HepG2 (cell line): ENCODE data around the gene ADARB1. TPM values are rescaled to one million over a fixed set of nuclear protein-coding genes. Genes with fewer than 3 reads are reported as not detected.
A peak's percentile ranks its signal among the peaks of the same experiment; 100 is the strongest.

Experiments
- HOXA3 ChIP-seq: sonication (generic); formaldehyde crosslinking; IDR thresholded peaks from 2 replicates; pipeline ENCODE4 v1.5.0; 2020; ENCODE audit warnings: missing genetic modification reagents
- KDM3A ChIP-seq: IDR thresholded peaks from 2 replicates; pipeline ENCODE4 v1.6.1; 2018; ENCODE audit warnings: low read depth, missing compliant biosample characterization
- MYC ChIP-seq: sonication (generic); formaldehyde crosslinking; IDR thresholded peaks from 2 replicates; pipeline ENCODE4 v1.9.0; 2021; ENCODE audit warnings: missing genetic modification reagents, borderline replicate concordance
- POGZ ChIP-seq: sonication (generic); formaldehyde crosslinking; IDR thresholded peaks from 2 replicates; pipeline ENCODE4 v1.4.0; 2020; ENCODE audit warnings: mild to moderate bottlenecking, missing genetic modification reagents
- PRMT3 ChIP-seq: sonication (generic); formaldehyde crosslinking; IDR thresholded peaks from 2 replicates; pipeline ENCODE4 v1.8.1; 2022; ENCODE audit warnings: low read depth, mild to moderate bottlenecking, moderate library complexity, missing genetic modification reagents, borderline replicate concordance
- REPIN1 ChIP-seq: sonication (generic); formaldehyde crosslinking; IDR thresholded peaks from 2 replicates; pipeline ENCODE4 v1.8.0; 2022; ENCODE audit warnings: missing genetic modification reagents, low read depth, mild to moderate bottlenecking, borderline replicate concordance
- SMC3 ChIP-seq: IDR thresholded peaks from 2 replicates; pipeline ENCODE4 v1.6.1; 2011; ENCODE audit warnings: low read length, improper control_type of control experiment
- ZSCAN12 ChIP-seq: sonication (generic); formaldehyde crosslinking; IDR thresholded peaks from 2 replicates; pipeline ENCODE4 v1.9.0; 2021; ENCODE audit warnings: mild to moderate bottlenecking, missing genetic modification reagents
- polyA plus RNA-seq, 8 experiments: library from polyadenylated mRNA; depleted of rRNA in 3 of 8; stranded (reverse) in 7 of 8; unstranded in 1 of 8; fragments of >200 nt; fragmentation: Illumina TruSeq in 4 of 8; extraction: Trizol in 4 of 8; gene quantifications; 2 replicates each; pipeline versions ENCODE4 v1.2.1 to v1.2.3, GENCODE V29; 2011 to 2016; ENCODE audit warnings: low read depth in 4 of 8, missing spikeins in 1 of 8, mixed read lengths in 1 of 8; ENCODE audit not compliant: insufficient read depth in 1 of 8
- total RNA-seq, 5 experiments: library from RNA; depleted of rRNA; stranded (reverse); fragments of >200 nt; fragmentation: Illumina TruSeq; extraction: Trizol; gene quantifications; 2 replicates each; pipeline ENCODE4 v1.2.3, GENCODE V29; 2016; ENCODE audit warnings: low read depth in 1 of 5
- TF ChIP-seq, protein P1 (sequence below): sonication (generic); formaldehyde crosslinking; IDR thresholded peaks from 2 replicates; pipeline ENCODE4 v1.9.0; 2021; ENCODE audit warnings: mild to moderate bottlenecking, missing genetic modification reagents
- TF ChIP-seq, protein P2 (sequence below): sonication (generic); formaldehyde crosslinking; IDR thresholded peaks from 2 replicates; pipeline ENCODE4 v1.4.0; 2020; ENCODE audit warnings: missing genetic modification reagents
- TF ChIP-seq, protein P3 (sequence below): sonication (generic); formaldehyde crosslinking; IDR thresholded peaks from 2 replicates; pipeline ENCODE4 v1.4.0; 2020; ENCODE audit warnings: missing genetic modification reagents
- TF ChIP-seq, protein P4 (sequence below): sonication (generic); formaldehyde crosslinking; IDR thresholded peaks from 2 replicates; pipeline ENCODE4 v1.5.1; 2020; ENCODE audit warnings: mild to moderate bottlenecking, missing genetic modification reagents, moderate library complexity

The ADARB1 gene
- total and polyA plus RNA-seq, 2 of the 13 experiments (the other 11 are each of a cell fraction or from before 2014, with no cell fraction given) = 6.6 to 10.0 TPM

DNA sequence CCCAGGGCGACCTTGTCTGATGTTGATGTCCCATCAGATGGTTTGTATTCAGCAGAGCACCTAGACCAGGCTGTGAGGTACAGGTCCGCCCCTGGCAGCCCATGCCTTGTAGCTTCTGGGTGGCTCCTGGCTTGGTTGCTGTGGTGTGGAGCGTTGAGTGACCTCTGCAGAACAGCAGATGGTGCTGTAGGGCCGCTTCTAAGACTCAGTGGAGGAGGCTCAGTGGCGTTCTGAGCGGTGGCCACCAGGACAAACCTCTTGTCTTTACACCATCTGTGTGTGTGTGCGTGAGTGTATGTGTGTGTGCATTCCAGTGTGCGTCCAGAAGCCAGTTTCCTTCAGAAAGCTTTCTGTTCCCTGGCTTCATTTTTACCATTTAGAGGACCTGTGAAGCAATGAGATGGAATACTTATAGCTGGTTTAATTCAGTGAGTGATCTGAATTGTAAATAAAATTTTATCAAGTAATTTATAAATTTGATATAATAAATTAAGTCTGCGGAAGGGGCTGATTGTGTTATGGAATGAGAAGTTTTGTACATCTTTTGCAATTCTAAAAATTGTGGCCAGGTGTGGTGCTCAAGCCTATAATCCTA lies 66.1 kb downstream of the ADARB1 start (continued):
- TF ChIP-seq, protein P1, sequence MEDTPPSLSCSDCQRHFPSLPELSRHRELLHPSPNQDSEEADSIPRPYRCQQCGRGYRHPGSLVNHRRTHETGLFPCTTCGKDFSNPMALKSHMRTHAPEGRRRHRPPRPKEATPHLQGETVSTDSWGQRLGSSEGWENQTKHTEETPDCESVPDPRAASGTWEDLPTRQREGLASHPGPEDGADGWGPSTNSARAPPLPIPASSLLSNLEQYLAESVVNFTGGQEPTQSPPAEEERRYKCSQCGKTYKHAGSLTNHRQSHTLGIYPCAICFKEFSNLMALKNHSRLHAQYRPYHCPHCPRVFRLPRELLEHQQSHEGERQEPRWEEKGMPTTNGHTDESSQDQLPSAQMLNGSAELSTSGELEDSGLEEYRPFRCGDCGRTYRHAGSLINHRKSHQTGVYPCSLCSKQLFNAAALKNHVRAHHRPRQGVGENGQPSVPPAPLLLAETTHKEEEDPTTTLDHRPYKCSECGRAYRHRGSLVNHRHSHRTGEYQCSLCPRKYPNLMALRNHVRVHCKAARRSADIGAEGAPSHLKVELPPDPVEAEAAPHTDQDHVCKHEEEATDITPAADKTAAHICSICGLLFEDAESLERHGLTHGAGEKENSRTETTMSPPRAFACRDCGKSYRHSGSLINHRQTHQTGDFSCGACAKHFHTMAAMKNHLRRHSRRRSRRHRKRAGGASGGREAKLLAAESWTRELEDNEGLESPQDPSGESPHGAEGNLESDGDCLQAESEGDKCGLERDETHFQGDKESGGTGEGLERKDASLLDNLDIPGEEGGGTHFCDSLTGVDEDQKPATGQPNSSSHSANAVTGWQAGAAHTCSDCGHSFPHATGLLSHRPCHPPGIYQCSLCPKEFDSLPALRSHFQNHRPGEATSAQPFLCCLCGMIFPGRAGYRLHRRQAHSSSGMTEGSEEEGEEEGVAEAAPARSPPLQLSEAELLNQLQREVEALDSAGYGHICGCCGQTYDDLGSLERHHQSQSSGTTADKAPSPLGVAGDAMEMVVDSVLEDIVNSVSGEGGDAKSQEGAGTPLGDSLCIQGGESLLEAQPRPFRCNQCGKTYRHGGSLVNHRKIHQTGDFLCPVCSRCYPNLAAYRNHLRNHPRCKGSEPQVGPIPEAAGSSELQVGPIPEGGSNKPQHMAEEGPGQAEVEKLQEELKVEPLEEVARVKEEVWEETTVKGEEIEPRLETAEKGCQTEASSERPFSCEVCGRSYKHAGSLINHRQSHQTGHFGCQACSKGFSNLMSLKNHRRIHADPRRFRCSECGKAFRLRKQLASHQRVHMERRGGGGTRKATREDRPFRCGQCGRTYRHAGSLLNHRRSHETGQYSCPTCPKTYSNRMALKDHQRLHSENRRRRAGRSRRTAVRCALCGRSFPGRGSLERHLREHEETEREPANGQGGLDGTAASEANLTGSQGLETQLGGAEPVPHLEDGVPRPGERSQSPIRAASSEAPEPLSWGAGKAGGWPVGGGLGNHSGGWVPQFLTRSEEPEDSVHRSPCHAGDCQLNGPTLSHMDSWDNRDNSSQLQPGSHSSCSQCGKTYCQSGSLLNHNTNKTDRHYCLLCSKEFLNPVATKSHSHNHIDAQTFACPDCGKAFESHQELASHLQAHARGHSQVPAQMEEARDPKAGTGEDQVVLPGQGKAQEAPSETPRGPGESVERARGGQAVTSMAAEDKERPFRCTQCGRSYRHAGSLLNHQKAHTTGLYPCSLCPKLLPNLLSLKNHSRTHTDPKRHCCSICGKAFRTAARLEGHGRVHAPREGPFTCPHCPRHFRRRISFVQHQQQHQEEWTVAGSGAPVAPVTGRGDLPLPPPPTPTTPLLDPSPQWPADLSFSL (CRISPR knock-in tag) = peak; percentile 90
- TF ChIP-seq, protein P2, sequence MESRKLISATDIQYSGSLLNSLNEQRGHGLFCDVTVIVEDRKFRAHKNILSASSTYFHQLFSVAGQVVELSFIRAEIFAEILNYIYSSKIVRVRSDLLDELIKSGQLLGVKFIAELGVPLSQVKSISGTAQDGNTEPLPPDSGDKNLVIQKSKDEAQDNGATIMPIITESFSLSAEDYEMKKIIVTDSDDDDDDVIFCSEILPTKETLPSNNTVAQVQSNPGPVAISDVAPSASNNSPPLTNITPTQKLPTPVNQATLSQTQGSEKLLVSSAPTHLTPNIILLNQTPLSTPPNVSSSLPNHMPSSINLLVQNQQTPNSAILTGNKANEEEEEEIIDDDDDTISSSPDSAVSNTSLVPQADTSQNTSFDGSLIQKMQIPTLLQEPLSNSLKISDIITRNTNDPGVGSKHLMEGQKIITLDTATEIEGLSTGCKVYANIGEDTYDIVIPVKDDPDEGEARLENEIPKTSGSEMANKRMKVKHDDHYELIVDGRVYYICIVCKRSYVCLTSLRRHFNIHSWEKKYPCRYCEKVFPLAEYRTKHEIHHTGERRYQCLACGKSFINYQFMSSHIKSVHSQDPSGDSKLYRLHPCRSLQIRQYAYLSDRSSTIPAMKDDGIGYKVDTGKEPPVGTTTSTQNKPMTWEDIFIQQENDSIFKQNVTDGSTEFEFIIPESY (CRISPR knock-in tag) = 0 out of 2 replicates have a peak, but pooled peaks have one; percentile 11
- peak; percentile 78 for TF ChIP-seq SMC3
- TF ChIP-seq PRMT3 (CRISPR knock-in tag) = no peak
- peak; percentile 17; the same call in 1 of the 2 replicates for TF ChIP-seq MYC (CRISPR knock-in tag)
- TF ChIP-seq POGZ = no peak
- TF ChIP-seq KDM3A (CRISPR knock-in tag) = 0 out of 2 replicates have a peak, but pooled peaks have one; percentile 33
- TF ChIP-seq, protein P3, sequence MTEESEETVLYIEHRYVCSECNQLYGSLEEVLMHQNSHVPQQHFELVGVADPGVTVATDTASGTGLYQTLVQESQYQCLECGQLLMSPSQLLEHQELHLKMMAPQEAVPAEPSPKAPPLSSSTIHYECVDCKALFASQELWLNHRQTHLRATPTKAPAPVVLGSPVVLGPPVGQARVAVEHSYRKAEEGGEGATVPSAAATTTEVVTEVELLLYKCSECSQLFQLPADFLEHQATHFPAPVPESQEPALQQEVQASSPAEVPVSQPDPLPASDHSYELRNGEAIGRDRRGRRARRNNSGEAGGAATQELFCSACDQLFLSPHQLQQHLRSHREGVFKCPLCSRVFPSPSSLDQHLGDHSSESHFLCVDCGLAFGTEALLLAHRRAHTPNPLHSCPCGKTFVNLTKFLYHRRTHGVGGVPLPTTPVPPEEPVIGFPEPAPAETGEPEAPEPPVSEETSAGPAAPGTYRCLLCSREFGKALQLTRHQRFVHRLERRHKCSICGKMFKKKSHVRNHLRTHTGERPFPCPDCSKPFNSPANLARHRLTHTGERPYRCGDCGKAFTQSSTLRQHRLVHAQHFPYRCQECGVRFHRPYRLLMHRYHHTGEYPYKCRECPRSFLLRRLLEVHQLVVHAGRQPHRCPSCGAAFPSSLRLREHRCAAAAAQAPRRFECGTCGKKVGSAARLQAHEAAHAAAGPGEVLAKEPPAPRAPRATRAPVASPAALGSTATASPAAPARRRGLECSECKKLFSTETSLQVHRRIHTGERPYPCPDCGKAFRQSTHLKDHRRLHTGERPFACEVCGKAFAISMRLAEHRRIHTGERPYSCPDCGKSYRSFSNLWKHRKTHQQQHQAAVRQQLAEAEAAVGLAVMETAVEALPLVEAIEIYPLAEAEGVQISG = 0 out of 2 replicates have a peak, but pooled peaks have one; percentile 20
- TF ChIP-seq, protein P4, sequence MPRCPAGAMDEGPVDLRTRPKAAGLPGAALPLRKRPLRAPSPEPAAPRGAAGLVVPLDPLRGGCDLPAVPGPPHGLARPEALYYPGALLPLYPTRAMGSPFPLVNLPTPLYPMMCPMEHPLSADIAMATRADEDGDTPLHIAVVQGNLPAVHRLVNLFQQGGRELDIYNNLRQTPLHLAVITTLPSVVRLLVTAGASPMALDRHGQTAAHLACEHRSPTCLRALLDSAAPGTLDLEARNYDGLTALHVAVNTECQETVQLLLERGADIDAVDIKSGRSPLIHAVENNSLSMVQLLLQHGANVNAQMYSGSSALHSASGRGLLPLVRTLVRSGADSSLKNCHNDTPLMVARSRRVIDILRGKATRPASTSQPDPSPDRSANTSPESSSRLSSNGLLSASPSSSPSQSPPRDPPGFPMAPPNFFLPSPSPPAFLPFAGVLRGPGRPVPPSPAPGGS (CRISPR knock-in tag) = no peak
- TF ChIP-seq HOXA3 (CRISPR knock-in tag) = peak; percentile 45; the same call in 1 of the 2 replicates
- TF ChIP-seq REPIN1 = no peak
- no peak for TF ChIP-seq ZSCAN12
